Fibroblast of lung (primary cell): Measurements from ENCODE around the gene YJEFN3. TPM values are rescaled to one million over a fixed set of nuclear protein-coding genes. Genes with fewer than 3 reads are reported as not detected.

Experiments used
- DNase-seq, 2 donors: peaks; one replicate each; pipeline versions ENCODE4 v3.0.0 to v3.0.0-alpha.2; 2010; ENCODE audit warnings: low read depth in 2 of 2
- H2AFZ ChIP-seq: 2 replicates; pipeline ENCODE4 v1.5.1; 2012; ENCODE audit warnings: low read length, control low read depth, inconsistent platforms
- H3K27ac ChIP-seq: 2 replicates; pipeline ENCODE4 v1.5.1; 2011; ENCODE audit warnings: low read length, control low read depth; ENCODE audit not compliant: insufficient read depth
- H3K27me3 ChIP-seq: 2 replicates; pipeline ENCODE4 v1.5.1; 2011; ENCODE audit warnings: mild to moderate bottlenecking, low read length; ENCODE audit not compliant: control insufficient read depth, insufficient read depth
- H3K36me3 ChIP-seq: 2 replicates; pipeline ENCODE4 v1.5.1; 2011; ENCODE audit warnings: low read length; ENCODE audit not compliant: control insufficient read depth, insufficient read depth
- H3K4me1 ChIP-seq: 2 replicates; pipeline ENCODE4 v1.5.1; 2011; ENCODE audit warnings: low read length; ENCODE audit not compliant: control insufficient read depth, insufficient read depth; ENCODE audit errors: extremely low read depth
- H3K4me2 ChIP-seq: 2 replicates; pipeline ENCODE4 v1.5.1; 2011; ENCODE audit warnings: low read length, control low read depth; ENCODE audit not compliant: insufficient read depth; ENCODE audit errors: extremely low read depth
- H3K4me3 ChIP-seq, 4 experiments: fragments of 200-600 bp in 1 of 4; sonication (generic) in 1 of 4; replicated peaks in 1 of 4; 2 replicates each; pipeline ENCODE4 v1.5.1; 2011 to 2016; ENCODE audit warnings: low read length in 4 of 4, low read depth in 3 of 4, mild to moderate bottlenecking in 3 of 4, control low read depth in 2 of 4, inconsistent platforms in 1 of 4, mixed read lengths in 1 of 4; ENCODE audit not compliant: insufficient read depth in 1 of 4; ENCODE audit errors: control extremely low read depth in 1 of 4
- H3K79me2 ChIP-seq: 2 replicates; pipeline ENCODE4 v1.5.1; 2012; ENCODE audit warnings: mild to moderate bottlenecking, low read length, inconsistent platforms; ENCODE audit not compliant: control insufficient read depth, insufficient read depth
- H3K9ac ChIP-seq: 2 replicates; pipeline ENCODE4 v1.5.1; 2011; ENCODE audit warnings: mild to moderate bottlenecking, low read length, control low read depth; ENCODE audit not compliant: insufficient read depth
- H3K9me3 ChIP-seq: 2 replicates; pipeline ENCODE4 v1.5.1; 2012; ENCODE audit warnings: low read depth, low read length; ENCODE audit not compliant: control insufficient read depth, insufficient read depth
- H4K20me1 ChIP-seq: 2 replicates; pipeline ENCODE4 v1.5.1; 2011; ENCODE audit warnings: low read length; ENCODE audit not compliant: control insufficient read depth, insufficient read depth; ENCODE audit errors: extremely low read depth
- CTCF ChIP-seq, 2 donors: IDR thresholded peaks in 1 of 2; conservative IDR thresholded peaks in 1 of 2; 1 replicate in 1 of 2; 2 replicates in 1 of 2; pipeline ENCODE4 v1.5.1; 2011 to 2012; ENCODE audit warnings: low read length in 2 of 2, control low read depth in 1 of 2, inconsistent platforms in 1 of 2, low read depth in 1 of 2, mild to moderate bottlenecking in 1 of 2
- EZH2 ChIP-seq: IDR thresholded peaks from 2 replicates; pipeline ENCODE4 v1.5.1; 2012; ENCODE audit warnings: low read length, control low read depth, mild to moderate bottlenecking; ENCODE audit errors: missing control alignments
- polyA plus RNA-seq, 2 donors: library from polyadenylated mRNA; depleted of rRNA in 1 of 2; stranded (reverse) in 1 of 2; unstranded in 1 of 2; fragments of >200 nt; gene quantifications; 2 replicates each; pipeline ENCODE4 v1.2.1, GENCODE V29; 2011 to 2012; ENCODE audit warnings: missing spikeins in 1 of 2
- total RNA-seq: library from RNA; depleted of rRNA; stranded (reverse); fragments of >200 nt; gene quantifications from 2 replicates; pipeline ENCODE4 v1.2.1, GENCODE V29; 2014

YJEFN3 gene
- total and polyA plus RNA-seq, 2 donors (not counting 1 experiment from before 2014, with no cell fraction given), result 0.50 to 0.62 TPM

GRCh38 chr19:19553670-19554069, 25.0 kb downstream of the YJEFN3 start:
- no peak for DNase-seq
- Histone ChIP-seq H3K79me2 (no peaks in the 10 kb centered on the region), H3K36me3 (no peaks in the 10 kb centered on the region), H3K4me3 (no peak overlapping the region), H3K27me3 (peaks cover 4% of the 10 kb centered on the region), H3K4me1 (no peaks in the 10 kb centered on the region), H2AFZ (no peak overlapping the region), H3K9ac (no peak overlapping the region), H3K9me3 (no peaks in the 10 kb centered on the region), H3K4me2 (no peak overlapping the region), H4K20me1 (no peaks in the 10 kb centered on the region), H3K27ac (no peak overlapping the region)
- TF ChIP-seq CTCF (conservative IDR thresholded peaks at IDR 0.05 in 1 of 2, IDR thresholded peaks at IDR 0.05 in 1 of 2; ENCODE audit: low read depth in 1 of 2, low read length in 2 of 2), result no peak

GRCh38 chr19:19554074-19555023, 25.6 kb downstream of the YJEFN3 start:
- H3K36me3 ChIP-seq, result no peaks in the 10 kb centered on the region
- no peak overlapping the region for H3K9ac ChIP-seq
- H4K20me1 ChIP-seq, result no peaks in the 10 kb centered on the region
- H3K4me3 ChIP-seq, result no peak overlapping the region
- H3K27me3 ChIP-seq, result no peaks in the 10 kb centered on the region
- no peaks in the 10 kb centered on the region for H3K4me1 ChIP-seq
- H2AFZ ChIP-seq, result no peak overlapping the region
- DNase-seq, result peak; percentile 35 to 36
- no peaks in the 10 kb centered on the region for H3K9me3 ChIP-seq
- no peak overlapping the region for H3K27ac ChIP-seq
- no peak overlapping the region for H3K4me2 ChIP-seq
- TF ChIP-seq CTCF (conservative IDR thresholded peaks at IDR 0.05 in 1 of 2, IDR thresholded peaks at IDR 0.05 in 1 of 2; ENCODE audit: low read depth in 1 of 2, low read length in 2 of 2) (peak; percentile 50 to 75), EZH2 (no peak)
- no peaks in the 10 kb centered on the region for H3K79me2 ChIP-seq

GRCh38 chr19:19558055-19558454, 29.3 kb downstream of the YJEFN3 start:
- no peaks in the 10 kb centered on the region for H4K20me1 ChIP-seq

More at GRCh38 chr19:19558055-19558454, 29.3 kb downstream of the YJEFN3 start:
- Histone ChIP-seq H3K4me2 (no peak overlapping the region), H3K4me3 (no peak overlapping the region), H3K36me3 (no peaks in the 10 kb centered on the region), H3K9ac (no peak overlapping the region), H3K4me1 (no peaks in the 10 kb centered on the region), H3K9me3 (no peaks in the 10 kb centered on the region), H2AFZ (no peak overlapping the region), H3K27ac (no peak overlapping the region), H3K79me2 (no peaks in the 10 kb centered on the region), H3K27me3 (no peaks in the 10 kb centered on the region)
- TF ChIP-seq CTCF (conservative IDR thresholded peaks at IDR 0.05 in 1 of 2, IDR thresholded peaks at IDR 0.05 in 1 of 2; ENCODE audit: low read depth in 1 of 2, low read length in 2 of 2) (no peak), EZH2 (no peak)
- no peak for DNase-seq
